ENCODE data around the gene RBM42.

The RBM42 gene

DNA sequence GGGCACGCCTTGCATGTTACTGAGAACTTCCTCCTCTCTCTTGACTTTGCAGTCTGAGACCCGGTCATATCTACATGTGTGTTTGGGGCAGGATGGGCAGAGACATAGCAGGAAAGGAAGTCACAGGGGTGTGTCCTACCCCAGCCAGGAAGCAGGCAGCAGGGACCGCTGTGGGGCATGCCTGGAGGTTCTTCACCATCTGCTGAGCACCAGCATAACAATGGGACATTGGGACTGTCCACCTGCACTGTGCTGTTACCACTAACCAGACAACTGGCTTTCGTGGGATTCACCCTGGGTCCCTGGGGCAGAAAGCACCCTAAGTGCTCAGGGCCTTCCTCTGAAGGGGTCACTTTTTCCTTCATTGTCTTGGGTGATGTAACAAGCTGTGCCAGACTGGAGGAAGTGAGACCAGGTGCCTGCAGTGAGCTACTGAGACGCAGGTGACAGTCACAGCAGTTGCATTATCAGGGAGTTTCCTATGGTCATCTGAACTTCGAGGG lies 18.9 kb upstream of the RBM42 start:
- Mint-ChIP-seq H3K27ac (peak overlapping the region; percentile 87), H3K4me3 (no peak overlapping the region), H3K36me3 (ENCODE audit: low read depth) (peaks cover 10% of the 10 kb centered on the region), H3K4me1 (ENCODE audit: low read depth) (peaks cover 35% of the 10 kb centered on the region), H3K27me3 (peaks cover 4% of the 10 kb centered on the region), H3K9me3 (peaks cover 12% of the 10 kb centered on the region)
- intact Hi-C loops (cut with micrococcal nuclease): no loop called here

GRCh38 chr19:35612224-35612558 lies 16.6 kb upstream of the RBM42 start:
- peak overlapping the region; percentile 87 for H3K27ac Mint-ChIP-seq
- peaks cover 35% of the 10 kb centered on the region for H3K4me1 Mint-ChIP-seq (ENCODE audit: low read depth)
- H3K36me3 Mint-ChIP-seq (ENCODE audit: low read depth): peaks cover 29% of the 10 kb centered on the region
- H3K27me3 Mint-ChIP-seq: peaks cover 4% of the 10 kb centered on the region
- H3K9me3 Mint-ChIP-seq: peaks cover 12% of the 10 kb centered on the region
- intact Hi-C loops (cut with micrococcal nuclease): loop anchor here (2.0 kb wide), 1 partner anchor 17 kb away; the partner anchor contains the start of gene RBM42
- H3K4me3 Mint-ChIP-seq: peak overlapping the region; percentile 80

DNA sequence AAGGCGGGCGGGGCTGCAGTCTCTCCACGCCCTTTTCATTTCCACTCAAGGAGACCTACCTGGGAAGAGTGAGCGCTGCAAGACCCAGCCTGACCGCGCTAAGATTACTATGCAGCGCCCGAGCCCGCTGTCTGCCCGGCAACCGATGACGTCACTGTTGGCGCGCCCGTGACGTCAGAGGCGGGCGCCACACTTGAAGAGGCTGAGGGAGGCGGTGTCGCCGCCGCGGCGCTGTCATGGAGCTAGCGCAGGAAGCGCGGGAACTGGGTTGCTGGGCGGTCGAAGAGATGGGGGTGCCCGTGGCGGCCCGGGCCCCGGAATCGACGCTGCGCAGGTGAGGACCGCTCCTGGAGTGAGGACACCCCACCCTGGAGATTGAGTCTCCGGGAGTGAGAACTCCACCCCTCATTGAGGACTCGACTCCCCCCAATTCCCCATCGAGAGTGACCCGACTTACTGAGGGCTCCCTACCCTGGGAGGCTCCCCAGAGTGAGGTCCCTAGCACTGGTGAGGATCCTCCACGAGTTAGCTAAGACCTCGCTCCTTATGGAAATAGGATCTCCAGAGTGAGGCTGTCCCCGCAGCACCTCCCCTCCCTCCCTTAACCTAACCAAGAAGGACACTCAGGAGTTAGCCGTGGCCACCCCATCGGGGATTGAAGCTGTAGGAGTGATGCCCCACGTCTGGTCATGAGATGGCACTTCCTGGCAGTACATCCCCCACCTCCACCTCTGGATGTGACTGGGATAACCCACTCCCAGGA lies 16.1 kb upstream of the RBM42 start, which contains the start of gene HAUS5:
TSS of gene HAUS5 (plus strand) at position 177 of the 763 bp plus-strand sequence. CDS start at position 237, 60 bp downstream.
- Mint-ChIP-seq H3K27me3 (peaks cover 4% of the 10 kb centered on the region), H3K27ac (peak within 1 kb of the TSS; percentile 87), H3K9me3 (peaks cover 12% of the 10 kb centered on the region)

GRCh38 chr19:35613574-35613973 lies 15.3 kb upstream of the RBM42 start:
- peaks cover 31% of the 10 kb centered on the region for H3K4me1 Mint-ChIP-seq (ENCODE audit: low read depth)
- H3K36me3 Mint-ChIP-seq (ENCODE audit: low read depth): peaks cover 38% of the 10 kb centered on the region
- H3K4me3 Mint-ChIP-seq: peak overlapping the region; percentile 80

More for the DNA sequence above, 16.1 kb upstream of the RBM42 start, which contains the start of gene HAUS5:
- H3K36me3 Mint-ChIP-seq (ENCODE audit: low read depth): peaks cover 35% of the 10 kb centered on the region
- peaks cover 35% of the 10 kb centered on the region for H3K4me1 Mint-ChIP-seq (ENCODE audit: low read depth)
- intact Hi-C loops (cut with micrococcal nuclease): loop anchor here (2.0 kb wide), 1 partner anchor 16 kb away; the partner anchor contains the start of gene RBM42
- peak within 1 kb of the TSS; percentile 80 for H3K4me3 Mint-ChIP-seq

GRCh38 chr19:35615036-35615435 lies 13.8 kb upstream of the RBM42 start:
- Mint-ChIP-seq H3K4me3 (no peak overlapping the region), H3K4me1 (ENCODE audit: low read depth) (peaks cover 20% of the 10 kb centered on the region), H3K9me3 (no peaks in the 10 kb centered on the region), H3K27ac (no peak overlapping the region), H3K27me3 (no peaks in the 10 kb centered on the region), H3K36me3 (ENCODE audit: low read depth) (peaks cover 50% of the 10 kb centered on the region)
- intact Hi-C loops (cut with micrococcal nuclease): no loop called here

More at GRCh38 chr19:35613574-35613973, 15.3 kb upstream of the RBM42 start:
- Mint-ChIP-seq H3K27me3 (peaks cover 2% of the 10 kb centered on the region), H3K27ac (peak overlapping the region; percentile 87), H3K9me3 (peaks cover 5% of the 10 kb centered on the region)
- intact Hi-C loops (cut with micrococcal nuclease): loop anchor here (2.0 kb wide), 1 partner anchor 15 kb away; the partner anchor contains the start of gene RBM42

DNA sequence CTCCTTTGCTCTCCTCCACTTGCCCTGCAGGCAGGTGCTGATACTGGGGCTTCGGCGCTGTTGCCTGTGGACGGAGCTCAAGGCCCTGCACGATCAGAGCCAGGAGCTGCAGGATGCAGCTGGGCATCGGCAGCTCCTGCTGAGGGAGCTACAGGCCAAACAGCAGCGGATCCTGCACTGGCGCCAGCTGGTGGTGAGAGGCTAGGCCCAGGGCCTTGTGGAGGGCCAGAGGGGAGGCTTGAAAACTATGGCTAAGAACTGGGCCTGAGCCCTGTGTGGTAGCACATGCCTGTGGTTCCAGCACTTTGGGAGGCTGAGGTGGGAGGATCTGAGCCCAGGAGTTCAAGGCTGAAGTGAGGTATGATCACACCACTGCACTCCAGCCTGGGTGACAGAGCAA lies 10.0 kb upstream of the RBM42 start:
- H3K27ac Mint-ChIP-seq: no peak overlapping the region
- H3K36me3 Mint-ChIP-seq (ENCODE audit: low read depth): peaks cover 76% of the 10 kb centered on the region

DNA sequence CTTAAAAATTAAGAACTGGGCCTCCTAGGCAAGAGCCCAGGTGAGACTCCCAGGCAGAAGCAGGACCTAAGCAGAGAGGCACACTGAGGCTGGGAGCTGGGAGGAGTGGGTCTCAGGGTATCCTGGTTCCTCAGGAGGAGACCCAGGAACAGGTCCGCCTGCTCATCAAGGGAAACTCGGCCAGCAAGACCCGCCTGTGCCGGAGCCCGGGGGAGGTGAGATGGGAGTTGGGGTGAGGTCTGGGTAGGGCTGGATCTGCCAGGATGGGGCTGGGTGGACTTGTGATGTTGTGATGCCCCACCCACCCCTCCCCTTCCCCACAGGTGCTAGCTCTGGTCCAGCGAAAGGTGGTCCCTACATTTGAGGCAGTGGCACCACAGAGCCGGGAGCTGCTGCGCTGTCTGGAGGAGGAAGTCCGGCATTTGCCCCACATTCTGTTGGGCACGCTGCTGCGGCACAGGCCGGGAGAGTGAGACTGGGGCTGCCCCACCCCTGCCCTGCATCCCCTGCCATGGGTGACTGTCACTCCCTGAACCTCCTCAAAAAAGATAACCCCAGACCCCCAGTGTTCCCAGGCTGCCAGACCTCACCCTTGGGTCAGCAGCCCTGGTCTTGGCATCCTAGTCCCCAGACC lies 9.4 kb upstream of the RBM42 start:
- no peak overlapping the region for H3K4me3 Mint-ChIP-seq
- H3K36me3 Mint-ChIP-seq (ENCODE audit: low read depth): peaks cover 76% of the 10 kb centered on the region
- H3K9me3 Mint-ChIP-seq: no peaks in the 10 kb centered on the region
- no peak overlapping the region for H3K27ac Mint-ChIP-seq
- no peaks in the 10 kb centered on the region for H3K27me3 Mint-ChIP-seq
- intact Hi-C loops (cut with micrococcal nuclease): no loop called here
- H3K4me1 Mint-ChIP-seq (ENCODE audit: low read depth): no peaks in the 10 kb centered on the region

More for the DNA sequence above, 10.0 kb upstream of the RBM42 start:
- intact Hi-C loops (cut with micrococcal nuclease): no loop called here
- Mint-ChIP-seq H3K27me3 (no peaks in the 10 kb centered on the region), H3K4me3 (no peak overlapping the region), H3K9me3 (no peaks in the 10 kb centered on the region), H3K4me1 (ENCODE audit: low read depth) (no peaks in the 10 kb centered on the region)

GRCh38 chr19:35620001-35620400 lies 8.8 kb upstream of the RBM42 start:
- no peak overlapping the region for H3K4me3 Mint-ChIP-seq
- no peak overlapping the region for H3K27ac Mint-ChIP-seq
- H3K9me3 Mint-ChIP-seq: no peaks in the 10 kb centered on the region
- H3K36me3 Mint-ChIP-seq (ENCODE audit: low read depth): peaks cover 71% of the 10 kb centered on the region
- no peaks in the 10 kb centered on the region for H3K4me1 Mint-ChIP-seq (ENCODE audit: low read depth)
- intact Hi-C loops (cut with micrococcal nuclease): no loop called here
- H3K27me3 Mint-ChIP-seq: no peaks in the 10 kb centered on the region

- no peak overlapping the region for H3K4me3 Mint-ChIP-seq
- peaks cover 58% of the 10 kb centered on the region for H3K36me3 Mint-ChIP-seq (ENCODE audit: low read depth)
- no peaks in the 10 kb centered on the region for H3K27me3 Mint-ChIP-seq
- H3K4me1 Mint-ChIP-seq (ENCODE audit: low read depth): no peaks in the 10 kb centered on the region
- intact Hi-C loops (cut with micrococcal nuclease): no loop called here
- peak overlapping the region; percentile 22 for H3K27ac Mint-ChIP-seq
- no peaks in the 10 kb centered on the region for H3K9me3 Mint-ChIP-seq
Measured at GRCh38 chr19:35621708-35622107, 7.1 kb upstream of the RBM42 start.

DNA sequence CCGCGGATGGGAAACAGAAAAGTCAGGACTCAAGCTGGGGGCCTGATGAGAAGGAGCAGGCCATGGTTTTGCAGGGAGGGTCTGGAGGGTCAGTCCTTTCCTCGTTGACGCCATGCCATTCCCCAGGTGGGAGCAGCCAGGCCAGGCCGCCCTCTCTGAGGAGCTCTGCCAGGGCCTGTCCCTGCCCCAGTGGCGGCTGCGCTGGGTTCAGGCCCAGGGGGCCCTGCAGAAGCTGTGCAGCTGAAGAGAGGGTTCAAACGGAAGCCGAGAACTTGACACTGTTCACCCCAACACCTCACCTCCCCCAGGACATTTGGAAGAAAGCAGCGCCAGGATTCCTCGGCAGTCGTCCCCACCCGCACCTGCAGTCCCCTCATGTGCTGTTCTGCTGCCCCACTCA lies 6.1 kb upstream of the RBM42 start:
- H3K4me3 Mint-ChIP-seq: no peak overlapping the region
- no peaks in the 10 kb centered on the region for H3K4me1 Mint-ChIP-seq (ENCODE audit: low read depth)
- intact Hi-C loops (cut with micrococcal nuclease): no loop called here
- peaks cover 48% of the 10 kb centered on the region for H3K36me3 Mint-ChIP-seq (ENCODE audit: low read depth)
- no peak overlapping the region for H3K27ac Mint-ChIP-seq
- no peaks in the 10 kb centered on the region for H3K27me3 Mint-ChIP-seq
- no peaks in the 10 kb centered on the region for H3K9me3 Mint-ChIP-seq

DNA sequence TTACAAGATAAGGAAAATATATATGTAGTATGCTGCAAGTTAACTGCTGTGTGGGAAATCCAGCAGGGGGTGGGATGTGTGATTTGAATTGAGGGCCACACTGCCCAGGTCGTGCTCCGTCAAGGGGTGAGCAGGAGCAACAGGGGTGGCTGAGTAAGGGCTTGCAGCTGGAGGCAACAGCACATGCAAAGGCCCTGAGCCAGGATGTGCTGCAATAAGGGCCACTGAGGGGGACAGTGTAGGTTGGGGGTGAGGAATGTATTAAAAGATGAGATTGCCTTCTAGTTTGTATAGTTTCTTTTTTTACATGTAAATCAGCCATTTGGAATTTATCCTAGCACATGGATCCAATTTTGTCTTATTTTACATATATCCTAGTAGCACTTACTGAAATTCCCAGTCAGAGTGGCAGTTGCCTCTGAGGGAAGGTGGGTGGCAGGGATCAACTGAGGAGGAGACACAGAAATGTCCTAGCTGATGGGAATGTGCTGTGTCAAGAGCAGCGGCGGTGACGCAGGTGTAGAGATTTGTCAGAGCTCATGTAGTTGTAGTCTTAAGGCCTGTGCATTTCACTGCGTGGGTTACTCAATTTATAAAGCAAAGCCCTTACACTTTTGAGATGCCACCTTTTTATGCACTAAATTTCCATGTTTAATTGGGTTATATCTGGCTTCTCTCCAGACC lies 5.4 kb upstream of the RBM42 start:
- H3K4me3 Mint-ChIP-seq: no peak overlapping the region
- no peak overlapping the region for H3K27ac Mint-ChIP-seq
- no peaks in the 10 kb centered on the region for H3K9me3 Mint-ChIP-seq
- peaks cover 44% of the 10 kb centered on the region for H3K36me3 Mint-ChIP-seq (ENCODE audit: low read depth)
- peaks cover 5% of the 10 kb centered on the region for H3K4me1 Mint-ChIP-seq (ENCODE audit: low read depth)
- H3K27me3 Mint-ChIP-seq: no peaks in the 10 kb centered on the region
- intact Hi-C loops (cut with micrococcal nuclease): no loop called here

- H3K4me3 Mint-ChIP-seq: peak overlapping the region; percentile 88
- peaks cover 47% of the 10 kb centered on the region for H3K36me3 Mint-ChIP-seq (ENCODE audit: low read depth)
- no peaks in the 10 kb centered on the region for H3K9me3 Mint-ChIP-seq
- peak overlapping the region; percentile 98 for H3K27ac Mint-ChIP-seq
- H3K27me3 Mint-ChIP-seq: no peaks in the 10 kb centered on the region
- peaks cover 28% of the 10 kb centered on the region for H3K4me1 Mint-ChIP-seq (ENCODE audit: low read depth)
- intact Hi-C loops (cut with micrococcal nuclease): loop anchor here (1.0 to 2.0 kb wide), 3 partner anchors 15 to 20 kb away; partner anchors contain the start of genes COX6B1 and HAUS5
Measured at GRCh38 chr19:35628264-35628564, 622 bp upstream of the RBM42 start.

DNA sequence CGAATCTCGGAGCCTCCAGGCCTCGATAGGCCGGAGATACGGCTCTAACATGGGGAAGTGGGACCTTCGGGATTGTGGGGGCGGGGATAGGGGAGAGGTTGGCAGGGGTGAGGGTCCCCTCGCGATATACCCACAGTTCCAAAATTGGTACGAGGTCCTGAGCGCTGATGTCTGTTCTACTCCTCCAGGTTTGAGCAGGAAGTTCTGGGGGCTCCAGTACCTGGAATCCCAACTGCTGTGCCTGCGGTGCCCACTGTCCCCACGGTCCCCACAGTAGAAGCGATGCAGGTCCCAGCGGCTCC lies 447 bp downstream of the RBM42 start:
- H3K9me3 Mint-ChIP-seq: no peaks in the 10 kb centered on the region
- H3K27ac Mint-ChIP-seq: peak overlapping the region; percentile 98
- intact Hi-C loops (cut with micrococcal nuclease): loop anchor here (2.0 kb wide), 1 partner anchor 16 kb away; the partner anchor contains the start of gene HAUS5

More for the DNA sequence above, 447 bp downstream of the RBM42 start:
- Mint-ChIP-seq H3K4me1 (ENCODE audit: low read depth) (peaks cover 28% of the 10 kb centered on the region), H3K36me3 (ENCODE audit: low read depth) (peaks cover 57% of the 10 kb centered on the region), H3K4me3 (peak overlapping the region; percentile 88), H3K27me3 (no peaks in the 10 kb centered on the region)
